Progenitor cell of endocrine pancreas (in vitro differentiated cells): ENCODE results near the gene SPP2. TPM values are rescaled to one million over a fixed set of nuclear protein-coding genes. Genes with fewer than 3 reads are reported as not detected.

Source experiments
- DNase-seq: peaks from one replicate; pipeline ENCODE4 v3.0.0; 2021; ENCODE audit warnings: low spot score; ENCODE audit not compliant: unreplicated experiment
- H3K27ac Mint-ChIP-seq: 2 replicates; pipeline ENCODE4 v1.8.0; 2021; ENCODE audit warnings: mild to moderate bottlenecking, moderate library complexity, mixed read lengths
- H3K27me3 Mint-ChIP-seq: 2 replicates; pipeline ENCODE4 v1.8.0; 2021; ENCODE audit warnings: mixed read lengths
- H3K36me3 Mint-ChIP-seq: 2 replicates; pipeline ENCODE4 v1.8.0; 2022; ENCODE audit warnings: mixed read lengths; ENCODE audit not compliant: insufficient read depth
- H3K4me1 Mint-ChIP-seq: 2 replicates; pipeline ENCODE4 v1.8.0; 2021; ENCODE audit warnings: low read depth, mixed read lengths
- H3K4me3 Mint-ChIP-seq: 2 replicates; pipeline ENCODE4 v1.8.0; 2021; ENCODE audit warnings: low read depth, mild to moderate bottlenecking, moderate library complexity, mixed read lengths
- H3K9me3 Mint-ChIP-seq: 2 replicates; pipeline ENCODE4 v1.8.0; 2021; ENCODE audit warnings: low read depth, mixed read lengths
- CTCF ChIP-seq: fragments of 200-600 bp; sonication (generic); IDR thresholded peaks from one replicate; pipeline ENCODE4 v1.5.0; 2021; ENCODE audit warnings: antibody characterized with exemption, mild to moderate bottlenecking; ENCODE audit not compliant: unreplicated experiment
- total RNA-seq: library from RNA; stranded (reverse); gene quantifications from 2 replicates; pipeline ENCODE4 v1.2.1, GENCODE V29; 2021

SPP2 gene
- total RNA-seq, 1 donor from 2014 or later: not detected

GRCh38 chr2:234075947-234076346, 25.4 kb downstream of the SPP2 start:
- peak overlapping the region; percentile 5 for H3K27ac Mint-ChIP-seq
- DNase-seq: no peak
- H3K9me3 Mint-ChIP-seq: no peaks in the 10 kb centered on the region
- H3K27me3 Mint-ChIP-seq: peaks cover 20% of the 10 kb centered on the region
- H3K36me3 Mint-ChIP-seq: no peaks in the 10 kb centered on the region
- TF ChIP-seq CTCF: no peak
- H3K4me1 Mint-ChIP-seq: peaks cover 14% of the 10 kb centered on the region
- H3K4me3 Mint-ChIP-seq: no peak overlapping the region

- TF ChIP-seq CTCF: no peak
- no peak overlapping the region for H3K4me3 Mint-ChIP-seq
Measured at GRCh38 chr2:234076451-234076850, 25.9 kb downstream of the SPP2 start.

GRCh38 chr2:234078129-234078528, 27.6 kb downstream of the SPP2 start:
- no peak for TF ChIP-seq CTCF
- Mint-ChIP-seq H3K27me3 (peaks cover 20% of the 10 kb centered on the region), H3K36me3 (no peaks in the 10 kb centered on the region), H3K4me1 (peaks cover 30% of the 10 kb centered on the region), H3K9me3 (peaks cover 2% of the 10 kb centered on the region), H3K4me3 (no peak overlapping the region), H3K27ac (no peak overlapping the region)
- DNase-seq: no peak

More at GRCh38 chr2:234076451-234076850, 25.9 kb downstream of the SPP2 start:
- no peaks in the 10 kb centered on the region for H3K36me3 Mint-ChIP-seq
- H3K27ac Mint-ChIP-seq: peak overlapping the region; percentile 76
- peaks cover 14% of the 10 kb centered on the region for H3K4me1 Mint-ChIP-seq
- no peak for DNase-seq
- peaks cover 20% of the 10 kb centered on the region for H3K27me3 Mint-ChIP-seq
- H3K9me3 Mint-ChIP-seq: no peaks in the 10 kb centered on the region

- H3K27me3 Mint-ChIP-seq: peaks cover 4% of the 10 kb centered on the region
- no peak overlapping the region for H3K4me3 Mint-ChIP-seq
- H3K27ac Mint-ChIP-seq: peak overlapping the region; percentile 71
- no peak for TF ChIP-seq CTCF
- no peak for DNase-seq
- no peaks in the 10 kb centered on the region for H3K36me3 Mint-ChIP-seq
- H3K9me3 Mint-ChIP-seq: peaks cover 5% of the 10 kb centered on the region
- H3K4me1 Mint-ChIP-seq: peaks cover 15% of the 10 kb centered on the region
Measured at GRCh38 chr2:234081970-234082822, 31.7 kb downstream of the SPP2 start.

GRCh38 chr2:234083572-234084348, 33.3 kb downstream of the SPP2 start:
- no peak overlapping the region for H3K4me3 Mint-ChIP-seq
- no peak for DNase-seq
- H3K27ac Mint-ChIP-seq: no peak overlapping the region
- H3K4me1 Mint-ChIP-seq: peaks cover 15% of the 10 kb centered on the region
- H3K36me3 Mint-ChIP-seq: peaks cover 1% of the 10 kb centered on the region
- peaks cover 4% of the 10 kb centered on the region for H3K27me3 Mint-ChIP-seq
- H3K9me3 Mint-ChIP-seq: peaks cover 15% of the 10 kb centered on the region
- no peak for TF ChIP-seq CTCF
